GM12878 (cell line): Measurements from ENCODE around the gene HIVEP3. TPM values are rescaled to one million over a fixed set of nuclear protein-coding genes. Genes with fewer than 3 reads are reported as not detected.

ENCODE experiments used
- ATAC-seq: fragments of 200-7000 bp; cut with Tn5 transposase; 3 replicates; pipeline ENCODE4 v1.9.1; 2020; ENCODE audit warnings: mild to moderate bottlenecking, moderate library complexity
- BruUV-seq: library from RNA; stranded (reverse); fragments of 400-500 nt; replicated peaks from 2 replicates; lab custom pipeline; 2021; lab: Mats Ljungman, UMichigan
- CTCF ChIA-PET: fragments of 300-600 bp; sonication (Branson Sonifier 250); formaldehyde crosslinking; extraction: SDS; loops from one replicate; lab custom pipeline; 2021; ENCODE audit warnings: inconsistent platforms; lab: Yijun Ruan, JAX
- POLR2A ChIA-PET: fragments of 350-600 bp; formaldehyde crosslinking; extraction: SDS; loops from one replicate; lab custom pipeline; 2021; ENCODE audit warnings: inconsistent platforms; lab: Charles Lee
- RAD21 ChIA-PET: fragments of 300-600 bp; sonication (Branson Sonifier 250); formaldehyde crosslinking; loops from one replicate; lab custom pipeline; 2023; ENCODE audit warnings: antibody characterized with exemption; ENCODE audit not compliant: unreplicated experiment; lab: Charles Lee
- SMC1A ChIA-PET: fragments of 300-600 bp; sonication (Branson Sonifier 250); formaldehyde crosslinking; loops from one replicate; lab custom pipeline; 2023; ENCODE audit not compliant: unreplicated experiment, uncharacterized antibody; lab: Charles Lee
- DNase-seq: peaks from one replicate; pipeline ENCODE4 v3.0.0-alpha.2; 2011; ENCODE audit warnings: low read depth, low spot score
- FAIRE-seq: peaks from 3 replicates; lab custom pipeline; 2011; peaks lifted over from hg19 to GRCh38; lab: Jason Lieb, UNC
- H2AFZ ChIP-seq: 2 replicates; pipeline ENCODE4 v1.6.0; 2011; ENCODE audit warnings: low read depth, low read length, control low read depth; ENCODE audit not compliant: control insufficient read depth
- H3K27ac ChIP-seq: 2 replicates; pipeline ENCODE4 v1.5.1; 2011; ENCODE audit warnings: control low read depth; ENCODE audit not compliant: control insufficient read depth, insufficient read depth
- H3K27me3 ChIP-seq, 2 experiments: replicated peaks in 1 of 2; 2 replicates each; pipeline versions ENCODE4 v1.6.0 to v1.6.1; 2011; ENCODE audit warnings: low read length in 1 of 2; ENCODE audit not compliant: control insufficient read depth in 2 of 2, insufficient read depth in 2 of 2
- H3K36me3 ChIP-seq, 2 experiments: 2 replicates each; pipeline ENCODE4 v1.5.1; 2011; ENCODE audit warnings: low read length in 1 of 2; ENCODE audit not compliant: control insufficient read depth in 2 of 2, insufficient read depth in 2 of 2
- H3K4me1 ChIP-seq: 2 replicates; pipeline ENCODE4 v1.6.1; 2011; ENCODE audit warnings: mild to moderate bottlenecking, low read length, moderate library complexity, mixed read lengths; ENCODE audit not compliant: control insufficient read depth, insufficient read depth
- H3K4me2 ChIP-seq: 2 replicates; pipeline ENCODE4 v1.6.0; 2011; ENCODE audit warnings: control low read depth; ENCODE audit not compliant: control insufficient read depth, insufficient read depth
- H3K4me3 ChIP-seq: fragments of 200-600 bp; sonication (generic); 2 replicates; pipeline ENCODE4 v1.5.1; 2016
- H3K79me2 ChIP-seq: 2 replicates; pipeline ENCODE4 v1.6.0; 2011; ENCODE audit warnings: low read length; ENCODE audit not compliant: control insufficient read depth, insufficient read depth
- H3K9ac ChIP-seq: 2 replicates; pipeline ENCODE4 v1.8.0; 2011; ENCODE audit warnings: low read length, control low read depth, mixed read lengths; ENCODE audit not compliant: control insufficient read depth, insufficient read depth
- H3K9me3 ChIP-seq: replicated peaks from 3 replicates; pipeline ENCODE4 v1.5.1; 2011; ENCODE audit warnings: mild to moderate bottlenecking, low read length; ENCODE audit not compliant: control insufficient read depth, insufficient read depth
- H4K20me1 ChIP-seq: 2 replicates; pipeline ENCODE4 v1.6.0; 2011; ENCODE audit not compliant: control insufficient read depth, insufficient read depth
- CEBPZ ChIP-seq: fragments of 150-350 bp; IDR thresholded peaks from 2 replicates; pipeline ENCODE4 v1.6.1; 2016; ENCODE audit warnings: low read depth, low read length
- CREB1 ChIP-seq: IDR thresholded peaks from 2 replicates; pipeline ENCODE4 v1.6.1; 2012; ENCODE audit warnings: low read depth, mild to moderate bottlenecking, inconsistent platforms
- E4F1 ChIP-seq: fragments of 450-650 bp; IDR thresholded peaks from 2 replicates; pipeline ENCODE4 v1.6.1; 2018; ENCODE audit warnings: borderline replicate concordance, mild to moderate bottlenecking; ENCODE audit not compliant: partially characterized antibody
- ETV6 ChIP-seq, 2 experiments: fragments of 450-650 bp in 1 of 2; IDR thresholded peaks in 1 of 2; conservative IDR thresholded peaks in 1 of 2; 2 replicates each; pipeline ENCODE4 v1.6.1; 2014; ENCODE audit warnings: antibody characterized with exemption in 1 of 2, borderline replicate concordance in 1 of 2, low read depth in 1 of 2, mild to moderate bottlenecking in 1 of 2, moderate library complexity in 1 of 2
- HDAC6 ChIP-seq: fragments of 200-600 bp; sonication (generic); IDR thresholded peaks from one replicate; pipeline ENCODE4 v1.8.0; 2017; ENCODE audit warnings: antibody characterized with exemption; ENCODE audit not compliant: unreplicated experiment
- NR2C2 ChIP-seq: IDR thresholded peaks from 2 replicates; pipeline ENCODE4 v1.6.1; 2011; ENCODE audit warnings: borderline replicate concordance, low read depth; ENCODE audit not compliant: control insufficient read depth, insufficient read length
- RAD51 ChIP-seq: fragments of 450-650 bp; IDR thresholded peaks from 2 replicates; pipeline ENCODE4 v1.6.1; 2016; ENCODE audit warnings: moderate library complexity, mild to moderate bottlenecking, inconsistent platforms
- RELB ChIP-seq: fragments of 450-650 bp; IDR thresholded peaks from 2 replicates; pipeline ENCODE4 v1.6.1; 2017; ENCODE audit warnings: low read depth, mild to moderate bottlenecking, moderate library complexity
- SMAD1 ChIP-seq: fragments of 450-650 bp; IDR thresholded peaks from 2 replicates; pipeline ENCODE4 v1.6.1; 2018; ENCODE audit warnings: mild to moderate bottlenecking, low read depth; ENCODE audit not compliant: partially characterized antibody
- ZBTB33 ChIP-seq: fragments of 450-650 bp; IDR thresholded peaks from 2 replicates; pipeline ENCODE4 v1.6.1; 2017; ENCODE audit warnings: mild to moderate bottlenecking
- ZNF24 ChIP-seq: fragments of 450-650 bp; IDR thresholded peaks from 2 replicates; pipeline ENCODE4 v1.6.1; 2017; ENCODE audit warnings: antibody characterized with exemption, mild to moderate bottlenecking
- WGBS: methylation state at CpG from one replicate; pipeline ENCODE4 v1.1.6; 2016; ENCODE audit warnings: low lambda C conversion rate; ENCODE audit not compliant: insufficient replicate concordance, insufficient coverage; ENCODE audit errors: missing lambda C conversion rate; 5-methylcytosine and 5-hydroxymethylcytosine counted together
- in situ Hi-C: fragments of 300-500 bp; cut with MboI; formaldehyde crosslinking; loops from 9 replicates; pipeline ENCODE4 v1.14.3; 2018; ENCODE audit warnings: mixed read lengths
- intact Hi-C: fragments of 100-400 bp; cut with micrococcal nuclease; formaldehyde crosslinking; loops from one replicate; pipeline ENCODE4 v1.14.2; 2022; ENCODE audit not compliant: unreplicated experiment
- polyA plus RNA-seq, 11 experiments: library from polyadenylated mRNA; depleted of rRNA in 4 of 11; unstranded in 6 of 11; stranded (reverse) in 5 of 11; fragments of >200 nt; fragmentation: Nextera tagmentation in 4 of 11; fragmentation: Illumina TruSeq in 1 of 11; extraction: Ambion mirVana in 4 of 11; extraction: Trizol in 1 of 11; gene quantifications; 1 replicate in 1 of 11; 2 replicates in 10 of 11; pipeline versions ENCODE4 v1.2.1 to v1.2.3, GENCODE V29; 2011 to 2016; ENCODE audit warnings: inconsistent platforms in 2 of 11, missing spikeins in 2 of 11, low read depth in 1 of 11
- total RNA-seq, 4 experiments: library from RNA; depleted of rRNA in 3 of 4; stranded (reverse); fragments of >200 nt in 3 of 4; fragmentation: Illumina TruSeq in 1 of 4; extraction: Trizol in 1 of 4; gene quantifications; 2 replicates each; pipeline versions ENCODE4 v1.2.1 to v1.2.3, GENCODE V29; 2013 to 2021

The HIVEP3 gene
- total and polyA plus RNA-seq, 10 of the 15 experiments (the other 5 are each of a cell fraction or from before 2014, with no cell fraction given) = 1.8 to 13.6 (median 3.8) TPM

GRCh38 chr1:41622402-41622801 is 296.3 kb downstream of the HIVEP3 start (continued):
- TF ChIP-seq RELB (no peak), CREB1 (no peak), NR2C2 (no peak), ZNF24 (no peak)

GRCh38 chr1:41621791-41622190 is 296.9 kb downstream of the HIVEP3 start:
- no peak for FAIRE-seq

More at GRCh38 chr1:41621791-41622190, 296.9 kb downstream of the HIVEP3 start:
- peaks cover 29% of the 10 kb centered on the region for H3K4me1 ChIP-seq
- RAD21 ChIA-PET = interaction anchor here (1.2 to 3.9 kb wide), 7 partner anchors 19 to 107 kb away, joined by 3 to 29 read pairs (median 5); no protein-coding TSS in a partner anchor
- H3K36me3 ChIP-seq = no peaks in the 10 kb centered on the region; a peak in 2 of 4 replicates
- H3K9ac ChIP-seq = no peak overlapping the region
- POLR2A ChIA-PET = interaction anchor here (1.1 to 3.1 kb wide), 5 partner anchors 19 to 108 kb away, joined by 3 to 15 read pairs (median 5); no protein-coding TSS in a partner anchor
- BruUV-seq = no TSS peak
- TF ChIP-seq E4F1 (no peak), ZBTB33 (no peak), SMAD1 (no peak), RAD51 (no peak), ETV6 (conservative IDR thresholded peaks at IDR 0.05 in 1 of 2, IDR thresholded peaks at IDR 0.05 in 1 of 2; ENCODE audit: borderline replicate concordance in 1 of 2, low read depth in 1 of 2) (no peak), HDAC6 (no peak), CEBPZ (no peak)
- no peaks in the 10 kb centered on the region; the same call in 1 of the 2 replicates for H3K79me2 ChIP-seq
- intact Hi-C loops (no loop called here), in situ Hi-C loops (no loop called here)
- H4K20me1 ChIP-seq = no peaks in the 10 kb centered on the region
- SMC1A ChIA-PET = interaction anchor here (0.7 to 8.7 kb wide), 10 partner anchors 9 to 189 kb away, joined by 3 to 95 read pairs (median 3); no protein-coding TSS in a partner anchor
- CTCF ChIA-PET = interaction anchor here (1.4 to 8.9 kb wide), 5 partner anchors 9 to 190 kb away, joined by 3 to 63 read pairs (median 5); no protein-coding TSS in a partner anchor
- no peak overlapping the region for H2AFZ ChIP-seq
- no peaks in the 10 kb centered on the region for H3K9me3 ChIP-seq
- DNase-seq = no peak
- ATAC-seq = no peak
- no peak overlapping the region for H3K4me2 ChIP-seq
- no peaks in the 10 kb centered on the region for H3K27me3 ChIP-seq
- 94% methylated on average over 1 of the region's 1 CpG for WGBS
- no peak overlapping the region for H3K27ac ChIP-seq
- H3K4me3 ChIP-seq = no peak overlapping the region
